Activated T-cell treated with anti-CD3 and anti-CD28 coated beads for 48 hours (primary cell): ENCODE results near the gene FUOM.

ENCODE experiments used
- DNase-seq: peaks from one replicate; pipeline ENCODE4 v3.0.0-alpha.2; 2020; ENCODE audit warnings: low read depth

Gene FUOM

DNA sequence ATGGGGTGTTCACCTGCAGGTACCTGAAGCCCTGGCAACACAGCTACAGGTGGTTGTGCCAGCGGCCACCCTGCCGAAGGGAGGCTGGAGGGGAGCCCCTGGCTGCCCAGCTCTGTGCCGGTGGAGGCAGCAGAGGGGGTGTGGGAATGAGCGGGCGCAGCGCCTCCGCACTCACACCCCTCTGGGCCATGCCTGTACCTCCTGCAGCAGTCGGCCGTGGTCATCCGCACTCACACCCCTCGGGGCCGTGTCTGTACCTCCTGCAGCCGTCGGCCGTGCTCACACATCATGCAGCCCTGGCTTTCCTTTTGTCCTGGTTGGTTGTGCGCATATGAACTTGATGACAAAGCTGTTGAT, 47.4 kb downstream of the FUOM start:
- no peak for DNase-seq

DNA sequence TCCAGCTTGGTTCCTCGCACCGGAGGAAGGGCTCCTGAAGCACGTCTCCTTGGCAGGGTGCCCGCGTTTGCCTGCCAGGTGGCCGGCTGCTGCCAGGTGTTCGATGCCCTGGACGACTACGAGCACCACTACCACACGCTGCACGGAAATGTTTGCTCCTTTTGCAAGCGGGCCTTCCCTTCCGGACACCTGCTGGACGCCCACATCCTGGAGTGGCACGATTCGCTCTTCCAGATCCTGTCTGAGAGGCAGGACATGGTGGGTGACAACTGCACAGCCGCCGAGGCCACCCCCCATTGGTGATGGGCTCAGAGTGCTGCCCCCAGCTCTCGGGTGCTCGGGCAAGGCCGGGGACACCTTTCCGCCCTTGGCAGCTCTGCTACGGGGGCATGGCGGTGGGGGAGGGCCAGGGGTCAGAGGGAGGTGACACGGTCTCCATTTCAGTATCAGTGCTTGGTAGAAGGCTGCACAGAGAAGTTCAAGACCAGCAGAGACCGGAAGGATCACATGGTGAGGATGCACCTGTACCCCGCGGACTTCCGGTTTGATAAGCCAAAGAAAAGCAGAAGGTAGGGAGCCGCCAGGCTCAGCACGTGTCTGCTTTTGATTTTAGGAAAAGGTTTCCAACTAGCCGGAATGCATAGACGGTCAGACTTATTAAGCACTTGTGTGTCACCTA, 48.0 kb downstream of the FUOM start:
- DNase-seq, result no peak

DNA sequence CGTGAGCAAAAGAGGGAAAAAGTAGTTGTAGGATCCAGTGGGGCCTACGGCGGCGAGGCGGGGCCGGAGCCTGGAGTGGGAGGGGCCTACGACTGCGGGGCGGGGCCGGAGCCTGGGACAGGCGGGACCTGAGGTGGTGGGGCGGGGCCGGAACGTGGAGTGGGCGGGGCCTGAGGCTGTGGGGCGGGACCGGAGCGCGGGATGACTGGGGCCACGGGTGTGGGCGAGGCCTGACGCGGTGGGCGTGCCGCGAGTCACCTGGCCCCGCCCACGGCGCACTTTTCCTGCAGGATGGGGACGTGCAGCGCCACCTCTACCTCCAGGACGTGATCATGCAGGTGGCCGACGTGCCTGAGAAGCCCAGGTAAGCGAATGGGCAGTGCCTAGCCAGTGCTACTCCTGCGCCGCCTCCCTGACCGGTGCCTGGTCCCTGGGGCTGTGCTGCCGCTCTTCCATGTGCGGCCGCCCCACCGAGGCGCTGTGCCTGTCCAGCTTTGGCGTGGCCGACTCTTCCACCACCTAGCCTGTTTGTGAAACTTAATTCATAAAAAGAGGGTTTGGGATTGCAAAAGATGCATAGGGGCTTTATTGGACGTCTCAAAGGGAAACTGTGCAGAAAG, 48.6 kb downstream of the FUOM start:
- peak; percentile 86 for DNase-seq

DNA sequence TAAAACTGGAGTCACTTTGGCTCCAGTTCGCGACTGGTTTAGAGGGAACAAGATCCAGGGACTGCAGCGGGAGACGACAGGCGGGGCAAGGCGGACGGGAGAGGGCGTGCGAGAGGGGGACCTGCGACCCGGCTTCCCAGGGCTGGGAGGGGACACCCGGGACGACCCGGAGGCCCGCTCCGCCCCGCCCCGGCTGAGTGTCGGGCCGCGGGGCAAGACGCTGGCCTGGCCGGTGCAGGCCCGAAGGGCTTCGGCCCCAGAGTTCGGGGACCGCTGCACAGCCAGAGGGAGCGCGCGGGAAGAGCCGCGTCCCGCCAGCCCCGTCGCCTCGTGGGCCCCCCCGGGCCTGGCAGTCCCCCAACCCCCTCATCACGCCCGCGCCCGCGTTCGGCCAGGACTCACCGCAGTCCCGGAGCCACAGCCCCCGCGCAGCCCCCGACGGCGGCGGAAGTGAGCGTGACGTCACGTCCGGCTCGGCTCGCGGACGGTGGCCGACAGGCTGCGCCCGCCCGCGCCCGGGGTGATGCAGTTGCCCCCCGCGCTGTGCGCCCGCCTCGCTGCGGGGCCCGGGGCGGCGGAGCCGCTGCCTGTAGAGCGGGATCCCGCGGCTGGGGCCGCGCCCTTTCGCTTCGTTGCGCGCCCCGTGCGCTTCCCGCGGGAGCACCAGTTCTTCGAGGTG, 49.3 kb downstream of the FUOM start, which contains the start of the genes TUBGCP2 and ZNF511:
TSS of gene TUBGCP2 (minus strand) at position 452 of the 679 bp plus-strand sequence. CDS start 5,931 bp downstream, outside the sequence.
TSS of gene ZNF511 (plus strand) at position 494 of the 679 bp plus-strand sequence. CDS start at position 524, 30 bp downstream.
- DNase-seq, result peak; percentile 90

DNA sequence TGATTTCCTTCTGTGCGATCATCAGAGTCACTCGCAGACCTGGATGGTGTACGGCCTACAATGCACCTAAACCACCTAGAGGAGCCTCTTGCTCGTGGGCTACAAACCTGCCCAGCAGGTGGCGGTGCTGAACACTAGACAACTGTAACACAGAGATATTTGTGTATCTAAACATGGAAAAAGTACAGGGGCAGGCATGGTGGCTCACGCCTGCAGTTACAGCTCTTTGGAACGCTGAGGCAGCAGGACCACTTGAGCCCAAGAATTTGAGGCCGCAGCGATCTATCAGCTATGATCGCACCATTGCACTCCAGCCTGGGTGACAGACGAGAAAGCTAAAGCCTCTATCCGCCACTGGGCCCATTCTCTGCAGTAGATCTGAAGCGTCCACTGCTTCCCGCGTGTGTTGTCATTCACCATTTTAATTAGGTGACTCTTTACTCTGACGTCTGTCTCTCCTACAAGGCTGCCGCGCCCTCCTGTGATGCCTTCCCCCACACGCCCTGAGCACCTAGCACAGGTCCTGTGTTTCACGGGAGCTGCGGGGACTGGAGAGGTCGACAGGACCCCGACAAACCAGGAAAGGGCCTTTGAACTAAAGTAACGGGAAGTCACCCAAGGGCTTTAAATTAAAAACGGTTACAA, 49.9 kb downstream of the FUOM start:
- peak; percentile 75 for DNase-seq

DNA sequence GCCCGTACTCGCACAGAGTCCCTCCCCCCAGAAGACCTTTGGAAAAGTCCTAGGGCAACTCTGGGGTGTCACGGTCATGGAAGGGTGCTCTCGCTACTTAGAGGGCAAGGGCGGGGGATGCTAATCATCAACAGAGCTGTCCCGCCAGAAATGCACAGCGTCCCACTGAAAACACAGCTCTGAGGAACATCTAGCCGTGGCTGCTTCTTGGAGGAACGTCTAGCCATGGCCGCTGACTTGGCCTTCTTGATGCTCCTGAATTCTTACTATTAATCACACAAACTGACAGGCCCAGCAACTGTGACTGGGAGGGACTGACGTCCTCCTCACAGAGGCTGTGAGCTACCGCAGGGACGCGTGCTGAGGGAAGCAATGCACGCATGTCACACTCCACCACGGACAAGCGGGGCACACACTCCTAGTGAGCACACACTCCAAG, 50.9 kb downstream of the FUOM start:
- DNase-seq, result no peak

DNA sequence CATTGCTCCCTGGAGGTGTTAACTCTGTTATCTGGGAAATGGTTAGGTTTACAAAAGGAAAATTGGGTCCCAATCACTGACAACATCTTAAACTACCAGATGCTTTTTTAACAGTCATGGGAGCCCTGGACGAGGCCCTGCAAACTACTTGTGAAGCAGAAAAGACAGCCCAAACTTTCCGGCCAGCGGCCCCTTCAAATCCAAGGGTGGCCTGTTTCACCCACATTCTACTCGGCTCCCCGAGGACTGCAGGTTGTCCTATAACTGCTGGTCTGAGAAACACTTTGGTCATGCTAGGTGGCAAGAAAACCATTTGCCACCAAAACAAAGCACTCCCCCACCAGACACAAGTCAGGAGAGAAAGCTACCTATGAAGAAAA, 51.7 kb downstream of the FUOM start:
- DNase-seq, result no peak
